SIG-M5 treated with dmso at 0.1 percent for 504 hours (cell line): ENCODE data around the gene DROSHA.

ENCODE experiments used
- DNase-seq: peaks from one replicate; lab custom pipeline; 2025; ENCODE audit not compliant: unreplicated experiment; lab: John Stamatoyannopoulos, UW

The DROSHA gene

GRCh38 chr5:31469466-31469865 lies 62.4 kb downstream of the DROSHA start:
- DNase-seq: no peak

GRCh38 chr5:31465291-31465690 lies 66.6 kb downstream of the DROSHA start:
- DNase-seq: no peak

GRCh38 chr5:31464081-31464480 lies 67.8 kb downstream of the DROSHA start:
- no peak for DNase-seq

- no peak for DNase-seq
Observed at GRCh38 chr5:31463351-31463750, 68.5 kb downstream of the DROSHA start.

GRCh38 chr5:31459594-31459993 lies 72.3 kb downstream of the DROSHA start:
- no peak for DNase-seq

- no peak for DNase-seq
Observed at GRCh38 chr5:31455172-31455571, 76.7 kb downstream of the DROSHA start.

GRCh38 chr5:31453522-31453921 lies 78.4 kb downstream of the DROSHA start:
- no peak for DNase-seq

GRCh38 chr5:31452314-31452713 lies 79.6 kb downstream of the DROSHA start:
- DNase-seq: no peak

GRCh38 chr5:31449962-31450361 lies 81.9 kb downstream of the DROSHA start:
- no peak for DNase-seq

GRCh38 chr5:31449174-31449573 lies 82.7 kb downstream of the DROSHA start:
- no peak for DNase-seq

GRCh38 chr5:31445041-31445600 lies 86.8 kb downstream of the DROSHA start:
- no peak for DNase-seq

GRCh38 chr5:31443572-31443971 lies 88.3 kb downstream of the DROSHA start:
- DNase-seq: no peak

GRCh38 chr5:31442058-31442745 lies 89.7 kb downstream of the DROSHA start:
- no peak for DNase-seq

GRCh38 chr5:31436851-31437250 lies 95.0 kb downstream of the DROSHA start:
- DNase-seq: no peak

- no peak for DNase-seq
Observed at GRCh38 chr5:31435730-31436129, 96.2 kb downstream of the DROSHA start.

- DNase-seq: no peak
Observed at GRCh38 chr5:31434898-31435297, 97.0 kb downstream of the DROSHA start.

GRCh38 chr5:31433229-31433628 lies 98.7 kb downstream of the DROSHA start:
- no peak for DNase-seq

GRCh38 chr5:31427724-31428309 lies 104.1 kb downstream of the DROSHA start:
- DNase-seq: no peak

GRCh38 chr5:31427013-31427723 lies 104.7 kb downstream of the DROSHA start:
- DNase-seq: no peak

GRCh38 chr5:31421806-31422586 lies 109.9 kb downstream of the DROSHA start:
- no peak for DNase-seq

GRCh38 chr5:31417512-31417911 lies 114.4 kb downstream of the DROSHA start:
- peak; percentile 2 for DNase-seq
